ENCODE results near the gene NR2C2AP.
A peak's percentile ranks its signal among the peaks of the same experiment; 100 is the strongest.

NR2C2AP gene

DNA sequence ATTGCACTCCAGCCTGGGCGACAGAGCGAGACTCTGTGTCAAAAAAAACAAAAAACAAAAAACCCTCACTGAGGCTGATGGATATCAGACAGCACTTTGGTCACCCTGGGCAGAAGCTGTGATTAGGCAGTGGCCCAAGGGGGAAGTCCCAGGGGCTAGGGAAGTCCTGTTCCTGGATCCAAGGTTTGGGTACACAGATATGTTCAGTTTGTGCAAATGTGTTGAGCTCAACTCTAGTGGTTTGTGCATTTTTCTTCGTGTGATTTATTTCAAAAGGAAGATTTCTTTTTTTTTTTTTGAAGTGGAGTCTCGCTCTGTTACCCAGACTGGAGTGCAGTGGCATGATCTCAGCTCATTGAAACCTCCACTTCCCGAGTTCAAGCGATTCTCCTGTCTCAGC is 45.4 kb downstream of the NR2C2AP start:
- H3K27me3 ChIP-seq (ENCODE audit: insufficient read depth, low read length): no peaks in the 10 kb centered on the region
- no peak overlapping the region for H3K4me3 ChIP-seq (ENCODE audit: low read depth, low read length)
- H2BK12ac ChIP-seq (ENCODE audit: low read length): no peak overlapping the region
- H2BK5ac ChIP-seq (ENCODE audit: low read depth, low read length, poor library complexity): no peak overlapping the region
- H3K4me2 ChIP-seq (ENCODE audit: low read length): no peak overlapping the region
- H3K36me3 ChIP-seq (ENCODE audit: control insufficient read depth in 1 of 2, insufficient read depth in 2 of 2, low read length in 2 of 2): no peaks in the 10 kb centered on the region
- H2BK120ac ChIP-seq (ENCODE audit: insufficient read depth, low read length, poor library complexity): no peak overlapping the region
- H3K27ac ChIP-seq (ENCODE audit: low read depth, low read length): no peak overlapping the region
- no peak overlapping the region for H3K18ac ChIP-seq (ENCODE audit: low read length)
- no peak overlapping the region for H4K91ac ChIP-seq (ENCODE audit: low read depth, low read length)
- no peak overlapping the region for H2AFZ ChIP-seq (ENCODE audit: insufficient read depth, low read length, poor library complexity)
- no peaks in the 10 kb centered on the region for H3K9me3 ChIP-seq (ENCODE audit: insufficient read depth, low read depth, low read length)
- no peaks in the 10 kb centered on the region for H3K79me2 ChIP-seq (ENCODE audit: control insufficient read depth, insufficient read depth, low read length, poor library complexity)
- DNase-seq: no peak
- WGBS (ENCODE audit: extremely low coverage, insufficient coverage, insufficient read length): no CpG with 5 or more reads among the region's 6 CpGs
- no peak overlapping the region for H3K9ac ChIP-seq (ENCODE audit: low read length)
- H3K23ac ChIP-seq (ENCODE audit: low read length): no peak overlapping the region
- no peak overlapping the region for H4K12ac ChIP-seq (ENCODE audit: low read depth, low read length)
- H2AK5ac ChIP-seq (ENCODE audit: low read length): no peak overlapping the region
- H3K4me1 ChIP-seq (ENCODE audit: control insufficient read depth in 1 of 2, insufficient read depth in 2 of 2, low read length in 2 of 2): no peaks in the 10 kb centered on the region
- no peaks in the 10 kb centered on the region for H3K79me1 ChIP-seq (ENCODE audit: low read length)
- no peak overlapping the region for H3K4ac ChIP-seq (ENCODE audit: low read depth, low read length)
- H3K14ac ChIP-seq (ENCODE audit: low read length): no peak overlapping the region
- no peak overlapping the region for H4K8ac ChIP-seq (ENCODE audit: low read depth, low read length)

DNA sequence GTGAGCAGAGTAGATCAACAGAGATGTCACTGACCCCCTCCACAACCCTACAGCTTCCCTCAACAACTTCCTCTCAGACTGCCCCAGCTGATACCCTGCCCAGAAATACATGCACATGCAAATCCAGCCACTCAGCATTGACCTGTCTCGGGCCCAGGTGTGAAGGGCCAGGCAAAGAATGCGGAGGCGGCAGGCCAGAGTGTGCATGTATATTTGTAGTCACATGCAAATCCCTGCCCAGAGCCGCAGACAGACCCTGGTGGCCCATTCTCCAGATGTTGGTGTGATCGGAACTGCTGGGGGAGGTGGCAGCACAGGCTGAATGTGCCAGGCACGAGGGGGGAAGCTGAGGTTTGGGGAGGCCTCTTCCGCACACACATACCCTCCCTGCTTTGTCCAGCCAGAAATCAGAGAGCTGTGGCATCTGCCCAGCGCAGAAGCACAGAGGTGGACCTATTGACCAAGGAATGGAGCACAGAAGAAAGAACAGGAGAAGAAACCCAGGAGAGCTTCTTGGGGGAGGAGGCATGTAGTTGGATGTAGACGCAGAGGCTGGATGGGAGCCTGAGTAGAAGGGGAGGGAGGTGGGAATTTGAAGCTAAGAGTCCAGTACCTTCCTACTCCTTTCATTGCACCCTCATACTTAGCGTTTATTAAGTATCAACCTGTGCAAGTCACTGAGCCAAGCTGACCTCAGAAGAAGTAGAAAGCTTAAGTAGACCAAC is 47.6 kb downstream of the NR2C2AP start:
- no peak for DNase-seq
- Histone ChIP-seq H2BK5ac (ENCODE audit: low read depth, low read length, poor library complexity) (no peak overlapping the region), H2AK5ac (ENCODE audit: low read length) (no peak overlapping the region), H2AFZ (ENCODE audit: insufficient read depth, low read length, poor library complexity) (no peak overlapping the region), H3K9ac (ENCODE audit: low read length) (no peak overlapping the region), H3K36me3 (ENCODE audit: control insufficient read depth in 1 of 2, insufficient read depth in 2 of 2, low read length in 2 of 2) (no peaks in the 10 kb centered on the region), H3K9me3 (ENCODE audit: insufficient read depth, low read depth, low read length) (no peaks in the 10 kb centered on the region), H3K4me3 (ENCODE audit: low read depth, low read length) (peak overlapping the region; percentile 1), H3K18ac (ENCODE audit: low read length) (no peak overlapping the region), H2BK12ac (ENCODE audit: low read length) (no peak overlapping the region), H3K14ac (ENCODE audit: low read length) (no peak overlapping the region), H3K4me2 (ENCODE audit: low read length) (no peak overlapping the region), H3K27ac (ENCODE audit: low read depth, low read length) (no peak overlapping the region), H3K27me3 (ENCODE audit: insufficient read depth, low read length) (no peaks in the 10 kb centered on the region), H2BK120ac (ENCODE audit: insufficient read depth, low read length, poor library complexity) (no peak overlapping the region), H3K79me2 (ENCODE audit: control insufficient read depth, insufficient read depth, low read length, poor library complexity) (no peaks in the 10 kb centered on the region), H3K23ac (ENCODE audit: low read length) (no peak overlapping the region), H4K8ac (ENCODE audit: low read depth, low read length) (no peak overlapping the region), H3K4me1 (ENCODE audit: control insufficient read depth in 1 of 2, insufficient read depth in 2 of 2, low read length in 2 of 2) (no peaks in the 10 kb centered on the region), H4K12ac (ENCODE audit: low read depth, low read length) (no peak overlapping the region), H4K91ac (ENCODE audit: low read depth, low read length) (no peak overlapping the region), H3K79me1 (ENCODE audit: low read length) (no peaks in the 10 kb centered on the region), H3K4ac (ENCODE audit: low read depth, low read length) (no peak overlapping the region)
- WGBS (ENCODE audit: extremely low coverage, insufficient coverage, insufficient read length): no CpG with 5 or more reads among the region's 10 CpGs

DNA sequence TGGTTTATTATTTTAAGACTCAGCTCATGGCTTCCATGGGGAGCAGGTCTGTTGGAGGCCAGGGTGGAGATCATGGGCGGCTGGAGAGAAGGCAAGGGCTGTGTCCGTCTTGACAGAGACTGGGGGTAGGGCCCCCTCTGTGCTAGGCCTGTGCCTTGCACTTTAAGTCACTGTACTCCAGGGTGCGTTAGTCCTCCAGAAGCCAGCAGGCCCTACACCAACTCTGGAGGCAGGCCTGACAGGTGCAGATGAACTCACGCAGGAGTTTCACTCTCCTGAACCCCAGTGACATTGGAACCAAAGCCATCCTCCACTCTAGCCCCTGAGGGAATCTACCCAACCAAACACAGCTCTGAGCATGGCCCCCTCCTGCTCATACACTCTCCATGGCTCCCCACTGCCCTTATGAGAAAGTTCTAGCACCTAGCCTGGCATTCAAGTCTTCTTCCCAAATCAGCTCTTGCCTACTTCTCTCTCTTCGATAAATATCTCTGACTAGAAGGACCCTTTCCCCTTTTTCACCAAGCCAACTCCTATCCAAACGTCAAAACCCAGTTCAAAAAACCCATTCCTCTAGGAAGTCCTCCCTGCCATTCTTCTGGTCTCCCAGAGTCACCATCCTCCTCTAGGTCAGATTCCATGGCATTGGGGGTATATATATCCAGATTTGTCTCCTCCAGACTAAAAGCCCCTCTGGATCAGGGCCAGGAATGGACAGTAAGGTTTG is 48.3 kb downstream of the NR2C2AP start:
- Histone ChIP-seq H2BK5ac (ENCODE audit: low read depth, low read length, poor library complexity) (no peak overlapping the region), H3K23ac (ENCODE audit: low read length) (no peak overlapping the region), H3K9ac (ENCODE audit: low read length) (no peak overlapping the region), H4K8ac (ENCODE audit: low read depth, low read length) (no peak overlapping the region), H4K12ac (ENCODE audit: low read depth, low read length) (no peak overlapping the region), H3K9me3 (ENCODE audit: insufficient read depth, low read depth, low read length) (no peaks in the 10 kb centered on the region), H3K36me3 (ENCODE audit: control insufficient read depth in 1 of 2, insufficient read depth in 2 of 2, low read length in 2 of 2) (no peaks in the 10 kb centered on the region), H3K27me3 (ENCODE audit: insufficient read depth, low read length) (no peaks in the 10 kb centered on the region), H3K18ac (ENCODE audit: low read length) (no peak overlapping the region), H2BK12ac (ENCODE audit: low read length) (no peak overlapping the region), H3K4me2 (ENCODE audit: low read length) (no peak overlapping the region), H3K4me3 (ENCODE audit: low read depth, low read length) (no peak overlapping the region), H2BK120ac (ENCODE audit: insufficient read depth, low read length, poor library complexity) (no peak overlapping the region), H3K79me2 (ENCODE audit: control insufficient read depth, insufficient read depth, low read length, poor library complexity) (no peaks in the 10 kb centered on the region), H2AFZ (ENCODE audit: insufficient read depth, low read length, poor library complexity) (no peak overlapping the region), H3K4ac (ENCODE audit: low read depth, low read length) (no peak overlapping the region), H3K27ac (ENCODE audit: low read depth, low read length) (no peak overlapping the region), H3K79me1 (ENCODE audit: low read length) (no peaks in the 10 kb centered on the region), H3K4me1 (ENCODE audit: control insufficient read depth in 1 of 2, insufficient read depth in 2 of 2, low read length in 2 of 2) (no peaks in the 10 kb centered on the region), H2AK5ac (ENCODE audit: low read length) (no peak overlapping the region), H3K14ac (ENCODE audit: low read length) (no peak overlapping the region), H4K91ac (ENCODE audit: low read depth, low read length) (no peak overlapping the region)
- no CpG with 5 or more reads among the region's 6 CpGs for WGBS (ENCODE audit: extremely low coverage, insufficient coverage, insufficient read length)
- DNase-seq: no peak

DNA sequence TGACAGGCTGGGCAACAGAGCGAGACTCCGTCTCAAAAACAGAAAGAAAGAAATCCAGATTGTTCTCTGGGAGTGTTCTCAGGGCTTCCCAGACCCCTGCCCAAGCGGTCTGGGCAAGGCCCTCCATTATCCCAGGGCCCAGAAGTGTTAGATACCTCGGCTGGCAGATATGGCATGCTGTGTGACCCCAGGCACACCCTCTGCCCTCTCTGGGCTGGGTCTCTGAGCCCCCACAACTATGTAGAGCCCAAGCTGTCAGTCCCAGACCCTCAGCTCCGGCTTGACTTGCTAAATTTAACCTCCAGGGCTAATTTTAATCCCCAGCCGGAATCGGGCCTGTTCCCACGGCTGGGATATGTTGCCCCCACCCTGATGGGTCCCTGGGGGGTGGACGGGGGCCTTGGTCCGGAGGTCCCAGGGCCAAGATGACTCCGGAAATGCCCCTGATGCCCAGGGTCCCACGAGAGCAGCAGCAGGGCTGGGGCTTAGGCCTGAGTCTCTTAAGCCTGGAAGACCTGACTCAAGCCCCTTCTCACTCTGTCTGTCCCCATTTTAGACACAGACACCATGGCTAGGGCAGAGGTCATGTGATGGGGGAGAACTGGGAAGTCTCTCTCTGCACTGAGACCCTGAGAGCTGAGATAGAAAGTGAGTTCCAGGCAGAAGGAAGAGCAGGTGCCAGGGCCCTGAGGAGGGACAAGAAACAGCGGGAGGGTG is 50.4 kb downstream of the NR2C2AP start:
- WGBS (ENCODE audit: extremely low coverage, insufficient coverage, insufficient read length): no CpG with 5 or more reads among the region's 13 CpGs
- H4K91ac ChIP-seq (ENCODE audit: low read depth, low read length): no peak overlapping the region

More for the DNA sequence above, 50.4 kb downstream of the NR2C2AP start:
- H2BK12ac ChIP-seq (ENCODE audit: low read length): no peak overlapping the region
- no peak for DNase-seq
- no peak overlapping the region for H2BK5ac ChIP-seq (ENCODE audit: low read depth, low read length, poor library complexity)
- no peak overlapping the region for H3K4me3 ChIP-seq (ENCODE audit: low read depth, low read length)
- H3K18ac ChIP-seq (ENCODE audit: low read length): no peak overlapping the region
- H4K8ac ChIP-seq (ENCODE audit: low read depth, low read length): no peak overlapping the region
- no peak overlapping the region for H2AFZ ChIP-seq (ENCODE audit: insufficient read depth, low read length, poor library complexity)
- peaks cover 2 to 4% of the 10 kb centered on the region in 2 experiments for H3K36me3 ChIP-seq (ENCODE audit: control insufficient read depth in 1 of 2, insufficient read depth in 2 of 2, low read length in 2 of 2)
- no peak overlapping the region for H3K4ac ChIP-seq (ENCODE audit: low read depth, low read length)
- no peak overlapping the region for H3K14ac ChIP-seq (ENCODE audit: low read length)
- H3K4me2 ChIP-seq (ENCODE audit: low read length): no peak overlapping the region
- H3K9ac ChIP-seq (ENCODE audit: low read length): no peak overlapping the region
- H3K79me2 ChIP-seq (ENCODE audit: control insufficient read depth, insufficient read depth, low read length, poor library complexity): no peaks in the 10 kb centered on the region
- H3K27me3 ChIP-seq (ENCODE audit: insufficient read depth, low read length): no peaks in the 10 kb centered on the region
- H3K9me3 ChIP-seq (ENCODE audit: insufficient read depth, low read depth, low read length): no peaks in the 10 kb centered on the region
- H4K12ac ChIP-seq (ENCODE audit: low read depth, low read length): no peak overlapping the region
- H2AK5ac ChIP-seq (ENCODE audit: low read length): no peak overlapping the region
- no peak overlapping the region for H3K27ac ChIP-seq (ENCODE audit: low read depth, low read length)
- H2BK120ac ChIP-seq (ENCODE audit: insufficient read depth, low read length, poor library complexity): no peak overlapping the region
- no peak overlapping the region for H3K23ac ChIP-seq (ENCODE audit: low read length)
- no peaks in the 10 kb centered on the region for H3K79me1 ChIP-seq (ENCODE audit: low read length)
- H3K4me1 ChIP-seq (ENCODE audit: control insufficient read depth in 1 of 2, insufficient read depth in 2 of 2, low read length in 2 of 2): no peaks in the 10 kb centered on the region

Data from trophoblast cell (in vitro differentiated cells and primary cell).